GM19025 (cell line): Measurements from ENCODE around the gene USP15.
A peak's percentile ranks its signal among the peaks of the same experiment; 100 is the strongest.

ENCODE experiments used
- ATAC-seq: cut with Tn5 transposase; IDR thresholded peaks from one replicate; pipeline ENCODE4 v1.9.1; 2021; ENCODE audit warnings: mild to moderate bottlenecking, low read depth, moderate library complexity; ENCODE audit not compliant: unreplicated experiment

Gene USP15

DNA sequence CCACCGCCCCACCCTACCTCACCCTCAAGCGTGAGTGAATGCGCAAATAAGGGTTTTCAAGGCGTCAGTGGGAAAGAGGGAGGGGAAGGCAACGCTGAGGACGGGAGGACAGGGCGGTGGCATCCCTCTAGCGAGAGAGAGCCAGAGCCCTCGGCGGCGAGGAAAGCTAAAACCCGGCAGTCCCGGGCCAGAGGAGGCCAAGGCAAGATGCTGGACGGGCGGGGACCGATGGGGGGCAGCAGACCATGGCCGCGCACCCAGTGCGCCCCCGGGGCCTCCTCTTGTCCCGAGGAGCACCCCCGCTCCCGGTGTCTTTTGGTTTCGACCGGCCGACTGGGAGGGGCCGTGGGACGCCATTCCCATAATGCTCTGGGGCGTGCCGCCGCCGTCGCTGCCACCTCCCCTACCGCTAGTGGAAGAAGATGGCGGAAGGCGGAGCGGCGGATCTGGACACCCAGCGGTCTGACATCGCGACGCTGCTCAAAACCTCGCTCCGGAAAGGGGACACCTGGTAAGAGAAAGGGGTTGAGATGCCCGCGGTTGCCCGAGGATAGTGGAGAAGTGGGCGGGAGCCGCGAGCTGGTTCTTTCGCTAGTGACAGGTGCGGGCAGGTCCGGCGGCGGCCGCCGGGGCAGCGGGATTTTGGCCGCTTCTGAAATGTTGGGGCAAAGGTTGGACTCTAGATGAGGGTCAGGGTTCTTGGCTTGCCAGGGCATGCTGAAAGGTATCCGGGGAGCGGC lies at the start of gene USP15:
Gene USP15 (plus strand): TSS at position 412 of the 740 bp plus-strand sequence. CDS start 11 bp downstream, at position 423.
- ATAC-seq = peak; percentile 79

GRCh38 chr12:62210422-62210821 lies 49.8 kb upstream of the USP15 start:
- no peak for ATAC-seq

GRCh38 chr12:62211510-62211909 lies 48.7 kb upstream of the USP15 start:
- ATAC-seq = no peak

- no peak for ATAC-seq
Measured at GRCh38 chr12:62214846-62215245, 45.4 kb upstream of the USP15 start.

DNA sequence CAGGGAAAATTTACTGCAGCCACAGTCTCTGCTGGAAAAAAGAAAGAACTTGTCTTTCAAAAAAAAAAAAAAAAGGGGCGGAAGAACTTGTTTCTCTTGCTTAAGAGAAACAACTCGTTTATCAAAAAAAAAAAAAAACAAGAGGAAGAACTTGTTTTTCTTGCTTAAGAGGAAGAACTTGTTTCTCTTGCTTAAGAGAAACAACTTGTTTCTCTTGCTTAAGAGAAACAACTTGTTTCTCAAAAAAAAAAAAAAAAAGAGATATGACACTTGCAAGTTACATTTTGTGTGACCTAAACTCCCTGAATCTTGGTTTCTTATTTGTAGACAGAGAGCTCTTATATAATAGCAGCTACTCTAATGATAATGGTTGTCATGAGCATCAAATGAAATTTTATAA lies 44.7 kb upstream of the USP15 start:
- no peak for ATAC-seq

- ATAC-seq = no peak
Measured at GRCh38 chr12:62217466-62218194, 42.6 kb upstream of the USP15 start.

- ATAC-seq = no peak
Measured at GRCh38 chr12:62221107-62221506, 39.1 kb upstream of the USP15 start.

- ATAC-seq = no peak
Measured at GRCh38 chr12:62224601-62225000, 35.6 kb upstream of the USP15 start.

GRCh38 chr12:62227091-62227490 lies 33.1 kb upstream of the USP15 start:
- no peak for ATAC-seq

DNA sequence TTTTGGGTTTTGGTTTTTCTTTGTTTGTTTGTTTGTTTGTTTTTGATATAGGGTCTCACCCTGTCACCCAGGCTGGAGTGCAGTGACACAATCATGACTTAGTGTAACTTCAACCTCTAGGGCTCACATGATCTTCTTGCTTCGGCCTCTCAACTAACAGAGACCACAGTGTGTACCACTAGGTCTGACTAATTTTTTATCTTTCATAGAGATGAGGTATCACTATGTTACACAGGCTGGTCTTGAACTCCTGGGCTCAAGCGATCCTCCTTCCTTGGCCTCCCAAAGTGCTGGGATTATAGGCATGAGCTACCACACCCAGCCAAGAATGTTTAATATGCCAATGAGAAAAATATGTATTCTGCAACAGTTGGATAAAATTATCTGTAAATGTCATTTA lies 29.6 kb upstream of the USP15 start:
- no peak for ATAC-seq

GRCh38 chr12:62232143-62232729 lies 28.0 kb upstream of the USP15 start:
- ATAC-seq = no peak

GRCh38 chr12:62233805-62234204 lies 26.4 kb upstream of the USP15 start:
- ATAC-seq = no peak

DNA sequence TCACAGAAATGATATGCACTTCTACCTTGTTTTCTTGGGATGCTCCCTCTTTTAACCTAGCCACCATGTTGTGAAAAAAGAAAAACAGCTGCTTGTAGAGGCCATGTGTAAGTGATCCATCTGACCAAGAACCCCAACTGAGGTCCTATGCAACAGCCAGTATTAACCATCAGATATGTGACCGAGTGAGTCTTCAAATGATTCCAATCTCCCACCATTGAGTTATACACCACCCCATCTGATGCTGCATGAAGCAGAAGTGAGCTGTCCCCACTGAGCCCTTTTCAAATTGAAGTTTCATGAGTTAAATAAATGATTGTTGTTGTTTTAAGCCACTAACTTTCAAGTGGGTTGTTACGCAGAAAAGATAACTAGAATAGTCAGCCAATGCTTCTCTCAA lies 20.6 kb upstream of the USP15 start:
- ATAC-seq = no peak

GRCh38 chr12:62247281-62248045 lies 12.7 kb upstream of the USP15 start:
- ATAC-seq = no peak

GRCh38 chr12:62248873-62249272 lies 11.3 kb upstream of the USP15 start:
- no peak for ATAC-seq

DNA sequence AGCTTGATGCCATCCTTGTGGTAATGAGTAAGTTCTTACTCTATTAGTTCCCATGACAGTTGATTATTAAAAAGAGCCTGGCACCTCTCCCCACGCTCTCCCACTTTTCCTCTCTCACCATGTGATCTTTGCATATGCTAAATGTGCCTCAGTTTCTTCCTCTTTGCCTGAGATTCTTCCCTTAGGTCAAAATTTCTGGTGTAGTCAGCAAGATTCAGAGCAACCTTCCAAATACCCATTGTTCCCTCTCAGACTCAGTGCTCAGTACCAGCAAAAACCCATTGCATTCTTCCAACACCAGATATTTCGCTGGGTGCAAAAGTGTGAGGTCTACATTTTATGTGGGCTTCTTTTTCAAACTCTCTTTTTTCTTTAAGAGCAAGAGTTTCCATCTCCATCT lies 10.8 kb upstream of the USP15 start:
- ATAC-seq = no peak

GRCh38 chr12:62250671-62251608 lies 9.3 kb upstream of the USP15 start:
- ATAC-seq = peak; percentile 96

- peak; percentile 34 for ATAC-seq
Measured at GRCh38 chr12:62251609-62251958, 8.6 kb upstream of the USP15 start.

DNA sequence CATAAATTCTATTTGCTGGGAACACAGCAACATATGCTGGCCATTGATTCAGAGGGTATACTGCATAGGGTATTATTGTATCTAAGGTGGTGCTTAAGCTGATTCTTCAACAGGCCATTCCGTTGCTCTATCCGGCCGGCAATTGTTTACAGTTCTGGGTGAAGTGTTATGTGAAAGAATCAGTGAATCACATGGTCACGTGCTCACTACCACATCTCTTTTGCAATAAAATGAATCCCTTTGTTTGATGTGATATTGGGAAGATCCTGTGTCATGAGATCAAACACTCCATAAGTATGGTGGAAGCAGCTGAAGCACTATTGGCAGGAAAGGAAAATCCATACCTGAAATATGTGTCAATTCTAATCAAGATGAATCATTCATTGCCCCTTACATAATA lies 7.6 kb upstream of the USP15 start:
- no peak for ATAC-seq

DNA sequence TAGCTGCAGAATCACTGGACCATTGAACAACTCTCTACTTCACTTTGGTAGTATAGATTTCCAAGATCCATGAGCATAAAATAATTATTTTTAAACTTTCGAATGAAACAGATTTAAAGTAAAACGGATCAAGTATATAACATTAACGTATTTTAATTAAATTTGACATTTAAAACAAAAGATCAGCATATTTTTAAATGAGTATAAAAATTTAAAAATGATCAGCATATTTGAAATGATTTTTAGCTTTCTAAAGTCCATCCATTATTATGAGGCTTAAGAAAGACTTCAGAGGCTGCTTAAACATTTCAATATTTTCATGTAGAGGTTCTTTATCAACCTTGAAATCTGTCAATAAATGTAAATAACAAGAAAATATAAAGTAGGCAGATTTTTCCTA lies 5.2 kb upstream of the USP15 start:
- no peak for ATAC-seq
